ENCODE data around the gene CD80.

CD80 gene

GRCh38 chr3:119500265-119500664, 59.1 kb downstream of the CD80 start:
- peak overlapping the region; percentile 94 for H3K4me3 ChIP-seq (replicated peaks; ENCODE audit: low read depth, low read length)
- no peaks in the 10 kb centered on the region for H3K27me3 ChIP-seq (replicated peaks; ENCODE audit: control insufficient read depth, insufficient read depth, low read length)
- no peak for TF ChIP-seq CTCF (IDR thresholded peaks at IDR 0.05; ENCODE audit: insufficient read depth, low read length, poor library complexity, severe bottlenecking)
- H3K36me3 ChIP-seq (ENCODE audit: control insufficient read depth, insufficient read depth, low read length) = peaks cover 2% of the 10 kb centered on the region
- DNase-seq (ENCODE audit: extremely low read depth, insufficient read length) = no peak

- TF ChIP-seq CTCF (IDR thresholded peaks at IDR 0.05; ENCODE audit: insufficient read depth, low read length, poor library complexity, severe bottlenecking) = no peak
- H3K36me3 ChIP-seq (ENCODE audit: control insufficient read depth, insufficient read depth, low read length) = peaks cover 2% of the 10 kb centered on the region
- H3K27me3 ChIP-seq (replicated peaks; ENCODE audit: control insufficient read depth, insufficient read depth, low read length) = no peaks in the 10 kb centered on the region
- peak within 1 kb of the TSS; percentile 94 for H3K4me3 ChIP-seq (replicated peaks; ENCODE audit: low read depth, low read length)
- DNase-seq (ENCODE audit: extremely low read depth, insufficient read length) = peak; percentile 99
Measured at GRCh38 chr3:119498186-119499011, 61.0 kb downstream of the CD80 start, which contains the start of gene TIMMDC1. Gene TIMMDC1, plus strand, starts transcription at chr3:119498547. Its CDS starts 187 bp downstream, at chr3:119498734.

GRCh38 chr3:119497820-119498185, 61.6 kb downstream of the CD80 start:
- Histone ChIP-seq H3K4me3 (replicated peaks; ENCODE audit: low read depth, low read length) (peak overlapping the region; percentile 80), H3K27me3 (replicated peaks; ENCODE audit: control insufficient read depth, insufficient read depth, low read length) (no peaks in the 10 kb centered on the region), H3K36me3 (ENCODE audit: control insufficient read depth, insufficient read depth, low read length) (peaks cover 2% of the 10 kb centered on the region)
- TF ChIP-seq CTCF (IDR thresholded peaks at IDR 0.05; ENCODE audit: insufficient read depth, low read length, poor library complexity, severe bottlenecking) = no peak
- DNase-seq (ENCODE audit: extremely low read depth, insufficient read length) = no peak

- no peak for TF ChIP-seq CTCF (IDR thresholded peaks at IDR 0.05; ENCODE audit: insufficient read depth, low read length, poor library complexity, severe bottlenecking)
Measured at GRCh38 chr3:119494597-119494996, 64.8 kb downstream of the CD80 start.

GRCh38 chr3:119492810-119493209, 66.6 kb downstream of the CD80 start:
- DNase-seq (ENCODE audit: extremely low read depth, insufficient read length) = no peak
- H3K27me3 ChIP-seq (replicated peaks; ENCODE audit: control insufficient read depth, insufficient read depth, low read length) = no peaks in the 10 kb centered on the region
- TF ChIP-seq CTCF (IDR thresholded peaks at IDR 0.05; ENCODE audit: insufficient read depth, low read length, poor library complexity, severe bottlenecking) = no peak
- peaks cover 1% of the 10 kb centered on the region for H3K36me3 ChIP-seq (ENCODE audit: control insufficient read depth, insufficient read depth, low read length)
- H3K4me3 ChIP-seq (replicated peaks; ENCODE audit: low read depth, low read length) = no peak overlapping the region

More at GRCh38 chr3:119494597-119494996, 64.8 kb downstream of the CD80 start:
- DNase-seq (ENCODE audit: extremely low read depth, insufficient read length) = no peak
- Histone ChIP-seq H3K4me3 (replicated peaks; ENCODE audit: low read depth, low read length) (no peak overlapping the region), H3K27me3 (replicated peaks; ENCODE audit: control insufficient read depth, insufficient read depth, low read length) (no peaks in the 10 kb centered on the region), H3K36me3 (ENCODE audit: control insufficient read depth, insufficient read depth, low read length) (peaks cover 1% of the 10 kb centered on the region)
